ENCODE results near the gene C14orf93.

The C14orf93 gene

GRCh38 chr14:23045419-23046357 is 35.7 kb upstream of the C14orf93 start:
- DNase-seq (ENCODE audit: low spot score), result no peak

GRCh38 chr14:23044840-23045239 is 34.9 kb upstream of the C14orf93 start:
- no peak for DNase-seq (ENCODE audit: low spot score)

- DNase-seq (ENCODE audit: low spot score), result no peak
Observed at GRCh38 chr14:23043754-23044153, 33.8 kb upstream of the C14orf93 start.

GRCh38 chr14:23043145-23043544 is 33.2 kb upstream of the C14orf93 start:
- no peak for DNase-seq (ENCODE audit: low spot score)

GRCh38 chr14:23042162-23042965 is 32.4 kb upstream of the C14orf93 start, which contains the start of gene PSMB11:
PSMB11 (plus strand) TSS chr14:23042212; CDS start chr14:23042226, 14 bp downstream.
- DNase-seq (ENCODE audit: low spot score), result no peak

- no peak for DNase-seq (ENCODE audit: low spot score)
Observed at GRCh38 chr14:23041729-23042128, 31.8 kb upstream of the C14orf93 start.

- DNase-seq (ENCODE audit: low spot score), result no peak
Observed at GRCh38 chr14:23040100-23040499, 30.2 kb upstream of the C14orf93 start.

GRCh38 chr14:23035303-23036144 is 25.6 kb upstream of the C14orf93 start:
- DNase-seq (ENCODE audit: low spot score), result no peak

DNA sequence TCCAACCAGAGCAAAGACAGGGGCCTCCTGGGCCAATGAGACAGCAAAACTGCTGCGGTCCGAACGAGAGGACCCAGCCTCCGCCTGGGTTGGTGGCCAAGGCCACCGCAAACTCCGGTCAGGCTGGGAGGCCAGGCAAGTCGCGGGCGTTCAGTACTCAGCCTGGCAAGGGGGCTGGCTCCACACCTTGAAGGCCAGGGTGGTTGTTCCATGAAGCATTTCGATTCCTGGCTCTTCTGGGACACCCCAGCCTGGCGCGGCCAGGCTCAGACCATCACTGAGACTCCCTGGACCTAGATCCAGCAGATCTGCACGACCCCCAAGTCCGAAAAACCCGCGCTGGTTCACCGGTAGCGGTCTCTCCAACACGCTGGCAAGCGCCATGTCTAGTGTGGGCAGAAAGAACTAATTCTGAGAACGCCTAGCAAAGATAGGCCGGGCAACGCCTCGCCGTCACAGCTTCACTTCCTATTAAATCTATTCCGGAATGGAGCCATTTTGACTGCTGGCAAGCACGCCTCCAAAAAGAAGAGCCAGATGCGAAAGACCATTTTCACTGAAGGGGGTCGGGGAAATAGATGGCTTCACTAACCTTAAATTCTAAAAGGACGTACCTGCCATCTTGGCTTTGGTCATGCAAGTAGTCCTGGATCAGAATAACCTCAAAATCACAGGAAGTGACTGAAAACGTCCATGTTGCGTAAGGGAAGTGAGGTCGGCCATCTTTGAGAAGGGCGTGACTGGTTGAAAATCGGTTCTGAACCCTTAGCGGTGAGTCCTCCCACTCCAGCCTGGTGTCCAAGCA is 24.8 kb upstream of the C14orf93 start, which contains the start of gene PSMB5:
PSMB5 (minus strand) TSS at position 403 of the 805 bp plus-strand sequence; CDS start at position 384, 19 bp downstream.
- DNase-seq (ENCODE audit: low spot score), result peak; percentile 94

GRCh38 chr14:23033801-23034497 is 24.0 kb upstream of the C14orf93 start:
- DNase-seq (ENCODE audit: low spot score), result no peak

- no peak for DNase-seq (ENCODE audit: low spot score)
Observed at GRCh38 chr14:23033251-23033727, 23.3 kb upstream of the C14orf93 start.

DNA sequence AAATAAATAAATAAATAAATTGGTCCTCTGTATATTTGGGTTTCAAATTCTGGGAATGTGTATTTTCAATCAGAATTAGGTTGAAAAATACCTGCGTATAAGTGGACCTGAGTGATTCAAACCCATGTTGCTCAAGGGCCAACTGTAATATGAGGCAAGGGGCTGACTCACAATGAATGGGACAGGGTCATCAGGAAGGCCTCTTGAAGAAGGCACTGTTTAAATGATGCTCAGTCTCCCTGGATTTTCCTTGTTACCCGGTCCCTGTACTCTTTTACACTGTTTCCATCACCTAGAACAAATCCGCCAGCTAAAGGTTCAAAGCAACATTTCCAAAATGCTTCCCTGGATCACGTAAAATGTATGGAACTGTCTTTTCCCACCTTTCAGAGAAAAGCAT is 21.0 kb upstream of the C14orf93 start:
- DNase-seq (ENCODE audit: low spot score), result no peak

DNA sequence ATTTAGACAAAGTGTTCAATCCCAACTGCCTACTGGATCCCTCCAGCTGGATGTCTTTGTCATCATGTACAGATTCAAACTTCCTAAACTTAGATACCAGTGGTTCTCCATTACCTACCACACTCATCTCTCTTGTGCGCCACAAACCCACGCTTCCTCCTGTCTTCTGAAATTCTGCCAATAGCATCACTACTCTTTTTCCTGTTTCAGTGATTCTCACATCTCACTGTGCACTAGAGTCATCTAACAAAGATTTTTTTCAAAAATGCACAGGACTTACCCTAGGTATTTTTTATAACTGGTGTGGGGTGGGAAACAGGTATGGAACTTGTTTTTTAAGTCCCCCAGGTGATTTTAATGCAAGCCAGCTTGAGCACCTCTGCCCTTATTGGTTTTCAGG is 18.9 kb upstream of the C14orf93 start:
- peak; percentile 36 for DNase-seq (ENCODE audit: low spot score)

DNA sequence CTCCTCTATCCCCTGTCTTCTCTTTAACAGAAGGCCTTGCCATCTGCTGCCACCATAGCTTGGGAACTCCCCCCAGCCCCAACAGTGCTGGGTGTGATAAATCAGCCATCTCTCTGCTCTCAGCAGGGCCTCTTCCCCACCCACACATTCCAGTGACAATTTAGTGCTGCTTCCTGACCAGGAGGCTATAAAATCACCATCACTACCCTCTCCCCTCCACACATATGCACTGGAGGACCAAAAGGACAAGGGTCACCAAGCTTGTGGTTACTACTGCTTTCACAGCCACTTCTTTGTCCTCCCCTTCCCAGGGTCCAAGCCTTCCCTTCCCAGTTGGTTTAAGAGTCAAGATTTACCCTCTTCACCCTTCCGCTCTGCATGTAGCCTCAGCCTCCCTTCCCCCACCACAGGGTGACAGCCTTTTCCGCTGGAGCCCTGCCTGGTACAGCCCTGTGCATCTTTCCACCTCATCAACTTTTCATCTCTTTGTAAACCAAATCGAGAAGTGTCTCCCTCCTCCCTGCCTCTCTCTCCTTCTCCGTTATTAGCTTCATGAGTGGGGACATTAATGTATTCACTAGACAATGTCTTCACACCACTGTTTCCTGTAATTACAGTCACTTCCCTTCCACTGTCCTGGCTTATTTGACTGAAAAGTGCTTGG is 15.3 kb upstream of the C14orf93 start:
- no peak for DNase-seq (ENCODE audit: low spot score)

DNA sequence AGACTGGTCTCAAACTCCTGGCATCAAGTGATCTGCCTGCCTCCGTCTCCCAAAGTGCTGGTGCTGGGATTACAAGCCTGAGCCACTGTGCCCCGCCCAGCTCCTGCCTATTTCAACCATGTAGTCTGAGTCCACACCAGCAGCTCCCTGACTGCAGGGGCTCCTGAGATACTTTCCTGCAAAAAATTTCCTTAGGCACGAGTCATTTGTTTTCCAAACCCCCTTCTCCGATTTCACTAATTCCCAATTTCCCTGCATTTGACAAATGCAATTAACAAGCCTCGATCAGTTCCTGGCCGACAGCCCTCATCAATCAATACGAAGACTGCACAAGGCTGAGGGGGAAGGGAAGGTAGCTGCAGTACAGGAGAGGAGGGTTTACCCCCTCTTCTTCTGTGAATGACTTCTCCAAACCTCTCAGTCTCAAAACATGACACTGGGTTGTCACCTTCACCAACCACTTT is 14.7 kb upstream of the C14orf93 start:
- no peak for DNase-seq (ENCODE audit: low spot score)

DNA sequence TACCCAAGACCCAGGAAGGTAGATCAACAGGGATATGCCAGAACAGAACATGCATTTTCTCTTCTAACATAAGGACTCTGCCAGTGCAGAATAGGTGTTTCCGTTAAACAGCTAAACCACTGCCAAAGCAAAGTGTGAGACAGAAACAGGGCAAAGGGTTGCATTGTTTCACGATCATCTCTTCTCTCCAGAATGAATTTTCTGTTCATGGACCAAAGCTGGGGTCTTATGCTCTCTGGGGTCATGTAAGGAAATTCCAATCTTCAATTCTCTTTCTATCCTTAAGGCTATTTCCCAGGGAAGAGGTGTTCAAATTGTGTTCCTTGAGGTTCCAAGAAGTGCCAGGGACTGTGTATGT is 13.8 kb upstream of the C14orf93 start:
- no peak for DNase-seq (ENCODE audit: low spot score)

- no peak for DNase-seq (ENCODE audit: low spot score)
Observed at GRCh38 chr14:23023022-23023794, 13.3 kb upstream of the C14orf93 start.

- DNase-seq (ENCODE audit: low spot score), result no peak
Observed at GRCh38 chr14:23021889-23022442, 12.0 kb upstream of the C14orf93 start.

Data from CD4-positive, alpha-beta T cell treated with Interleukin-2 at 100 ng/mL for 4 hours (primary cell).